GM10266 (cell line): ENCODE data around the gene NCAM2.

ENCODE experiments used
- DNase-seq: peaks from one replicate; pipeline ENCODE4 v3.0.0; 2012; ENCODE audit errors: extremely low spot score
- TF ChIP-seq, protein P1 (sequence below): IDR thresholded peaks from 2 replicates; pipeline ENCODE4 v1.5.1; 2012; ENCODE audit warnings: mild to moderate bottlenecking, low read depth; ENCODE audit not compliant: control insufficient read depth, insufficient read depth; ENCODE audit errors: missing control alignments

NCAM2 gene

DNA sequence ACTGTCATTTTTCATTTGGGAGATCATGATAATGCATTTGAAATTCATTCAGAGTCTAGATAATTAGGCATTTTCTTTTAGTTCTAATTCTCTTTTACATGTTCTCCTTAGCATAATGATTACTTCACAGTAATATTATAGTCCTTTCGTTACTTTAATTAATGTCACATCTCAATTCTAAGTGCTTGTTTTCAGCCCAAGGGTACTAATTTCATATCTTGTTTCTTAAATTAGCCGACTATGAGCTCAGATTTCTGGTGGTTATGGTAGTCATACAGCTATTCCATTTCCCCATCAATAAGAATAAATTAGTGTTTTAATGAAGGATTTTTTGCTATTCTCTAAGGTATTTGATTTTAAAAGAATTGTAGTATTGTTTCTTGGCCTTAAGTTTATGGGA, 120.9 kb downstream of the NCAM2 start:
- no peak for DNase-seq

GRCh38 chr21:21122680-21123079, 124.5 kb downstream of the NCAM2 start:
- no peak for DNase-seq
- TF ChIP-seq, protein P1, sequence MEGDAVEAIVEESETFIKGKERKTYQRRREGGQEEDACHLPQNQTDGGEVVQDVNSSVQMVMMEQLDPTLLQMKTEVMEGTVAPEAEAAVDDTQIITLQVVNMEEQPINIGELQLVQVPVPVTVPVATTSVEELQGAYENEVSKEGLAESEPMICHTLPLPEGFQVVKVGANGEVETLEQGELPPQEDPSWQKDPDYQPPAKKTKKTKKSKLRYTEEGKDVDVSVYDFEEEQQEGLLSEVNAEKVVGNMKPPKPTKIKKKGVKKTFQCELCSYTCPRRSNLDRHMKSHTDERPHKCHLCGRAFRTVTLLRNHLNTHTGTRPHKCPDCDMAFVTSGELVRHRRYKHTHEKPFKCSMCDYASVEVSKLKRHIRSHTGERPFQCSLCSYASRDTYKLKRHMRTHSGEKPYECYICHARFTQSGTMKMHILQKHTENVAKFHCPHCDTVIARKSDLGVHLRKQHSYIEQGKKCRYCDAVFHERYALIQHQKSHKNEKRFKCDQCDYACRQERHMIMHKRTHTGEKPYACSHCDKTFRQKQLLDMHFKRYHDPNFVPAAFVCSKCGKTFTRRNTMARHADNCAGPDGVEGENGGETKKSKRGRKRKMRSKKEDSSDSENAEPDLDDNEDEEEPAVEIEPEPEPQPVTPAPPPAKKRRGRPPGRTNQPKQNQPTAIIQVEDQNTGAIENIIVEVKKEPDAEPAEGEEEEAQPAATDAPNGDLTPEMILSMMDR, result no peak

More for the DNA sequence above, 120.9 kb downstream of the NCAM2 start:
- TF ChIP-seq, protein P1, result no peak

DNA sequence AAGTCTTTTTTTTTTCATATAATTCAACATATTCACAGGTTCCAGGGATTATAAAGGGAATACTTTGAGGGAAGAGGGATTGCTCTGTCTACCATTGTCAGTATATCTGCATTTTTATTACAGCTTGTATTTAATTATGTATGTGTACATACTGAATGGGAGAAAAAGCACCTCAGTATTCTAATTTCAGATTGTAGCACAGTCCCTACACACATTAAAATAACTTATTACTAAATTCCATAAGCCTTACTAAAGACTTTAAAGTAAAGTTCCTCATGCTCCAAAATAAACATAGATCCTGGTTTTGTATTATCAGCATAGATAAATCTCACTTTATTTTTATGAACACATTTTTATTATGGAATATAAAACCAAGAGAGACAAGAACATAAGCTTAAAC, 134.2 kb downstream of the NCAM2 start:
- DNase-seq, result no peak
- TF ChIP-seq, protein P1, result no peak

- TF ChIP-seq, protein P1, result no peak
- no peak for DNase-seq
Measured at GRCh38 chr21:21137986-21138385, 139.8 kb downstream of the NCAM2 start.

DNA sequence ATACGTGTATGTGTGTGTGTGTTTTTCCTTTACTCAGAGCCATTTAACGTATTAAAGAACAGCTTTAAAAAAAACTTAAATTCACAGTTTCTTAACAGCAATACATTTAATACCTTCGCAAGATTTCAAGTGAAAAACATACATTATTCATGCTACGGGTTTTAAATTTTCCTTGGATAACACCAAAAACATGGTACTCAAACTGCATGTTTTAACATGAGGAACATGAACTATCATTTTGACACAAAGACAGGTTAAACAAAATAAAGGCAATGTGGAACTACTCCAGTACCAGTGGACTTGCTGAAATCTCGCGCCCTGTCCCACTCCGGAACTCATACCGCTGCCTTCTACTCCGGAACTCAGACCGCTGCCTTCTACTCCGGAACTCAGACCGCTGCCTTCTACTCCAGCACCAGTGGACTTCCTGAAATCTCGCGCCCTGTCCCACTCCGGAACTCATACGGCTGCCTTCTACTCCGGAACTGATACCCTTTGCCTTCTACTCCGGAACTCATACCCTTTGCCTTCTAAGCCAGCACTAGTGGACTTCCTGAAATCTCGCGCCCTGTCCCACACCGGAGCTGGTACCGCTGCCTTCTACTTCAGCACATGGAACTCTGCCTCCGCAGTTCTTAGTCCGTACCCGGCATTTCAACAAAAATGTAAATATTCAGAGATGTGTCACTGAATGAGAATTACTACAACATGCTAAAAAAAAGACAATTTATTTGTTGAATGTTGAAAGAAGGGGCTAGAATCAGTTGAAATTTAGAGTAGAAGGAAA, 148.6 kb downstream of the NCAM2 start:
- TF ChIP-seq, protein P1, result no peak
- no peak for DNase-seq

- TF ChIP-seq, protein P1, result no peak
- no peak for DNase-seq
Measured at GRCh38 chr21:21147374-21147745, 149.2 kb downstream of the NCAM2 start.

DNA sequence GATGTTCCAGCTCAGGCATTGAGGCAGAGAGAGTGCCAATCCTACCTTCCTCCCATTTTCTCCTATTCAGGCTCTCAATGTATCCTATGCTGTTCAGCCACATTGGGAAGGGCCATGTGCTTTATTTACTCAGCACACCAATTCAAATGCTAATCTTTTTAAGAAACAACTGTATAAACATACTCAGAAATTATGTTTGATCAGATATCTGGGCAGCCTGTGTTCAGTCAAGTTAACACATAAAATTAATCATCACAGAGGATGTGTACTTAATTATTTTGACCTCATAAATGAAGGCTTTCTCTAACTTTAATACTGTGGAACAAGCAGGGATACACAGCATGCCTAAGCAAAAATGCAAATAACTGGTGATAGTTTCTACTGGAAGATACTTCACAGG, 149.8 kb downstream of the NCAM2 start:
- TF ChIP-seq, protein P1, result no peak
- DNase-seq, result no peak
